ENCODE data around the gene LPCAT2. TPM values are rescaled to one million over a fixed set of nuclear protein-coding genes. Genes with fewer than 3 reads are reported as not detected.
A peak's percentile ranks its signal among the peaks of the same experiment; 100 is the strongest.

Gene LPCAT2
- total and polyA plus RNA-seq, 2 donors (not counting 1 experiment from before 2014, with no cell fraction given): 10.2 to 17.8 TPM

GRCh38 chr16:55532227-55532626 is 23.4 kb downstream of the LPCAT2 start:
- peak in 1 of 2 donors; percentile 33 for DNase-seq (ENCODE audit: low read depth in 2 of 2)
- H3K4me3 ChIP-seq (replicated peaks in 1 of 4; ENCODE audit: control extremely low read depth in 1 of 4, insufficient read depth in 1 of 4, low read depth in 3 of 4, low read length in 4 of 4): no peak overlapping the region

GRCh38 chr16:55534756-55535155 is 25.9 kb downstream of the LPCAT2 start:
- no peaks in the 10 kb centered on the region for H3K36me3 ChIP-seq (ENCODE audit: control insufficient read depth, insufficient read depth, low read length)
- H2AFZ ChIP-seq (ENCODE audit: low read length): no peak overlapping the region
- H3K4me2 ChIP-seq (ENCODE audit: extremely low read depth, insufficient read depth, low read length): no peak overlapping the region
- H3K4me3 ChIP-seq (replicated peaks in 1 of 4; ENCODE audit: control extremely low read depth in 1 of 4, insufficient read depth in 1 of 4, low read depth in 3 of 4, low read length in 4 of 4): no peak overlapping the region
- no peak for DNase-seq (ENCODE audit: low read depth in 2 of 2)
- TF ChIP-seq EZH2 (IDR thresholded peaks at IDR 0.05; ENCODE audit: low read length, missing control alignments): no peak
- TF ChIP-seq CTCF (conservative IDR thresholded peaks at IDR 0.05 in 1 of 2, IDR thresholded peaks at IDR 0.05 in 1 of 2; ENCODE audit: low read depth in 1 of 2, low read length in 2 of 2): no peak
- H4K20me1 ChIP-seq (ENCODE audit: control insufficient read depth, extremely low read depth, insufficient read depth, low read length): no peaks in the 10 kb centered on the region
- H3K9me3 ChIP-seq (ENCODE audit: control insufficient read depth, insufficient read depth, low read depth, low read length): no peaks in the 10 kb centered on the region
- H3K4me1 ChIP-seq (ENCODE audit: control insufficient read depth, extremely low read depth, insufficient read depth, low read length): no peaks in the 10 kb centered on the region
- H3K79me2 ChIP-seq (ENCODE audit: control insufficient read depth, insufficient read depth, low read length): no peaks in the 10 kb centered on the region
- no peaks in the 10 kb centered on the region for H3K27me3 ChIP-seq (ENCODE audit: control insufficient read depth, insufficient read depth, low read length)
- H3K27ac ChIP-seq (ENCODE audit: insufficient read depth, low read length): no peak overlapping the region
- H3K9ac ChIP-seq (ENCODE audit: insufficient read depth, low read length): no peak overlapping the region

More at GRCh38 chr16:55532227-55532626, 23.4 kb downstream of the LPCAT2 start:
- no peaks in the 10 kb centered on the region for H3K9me3 ChIP-seq (ENCODE audit: control insufficient read depth, insufficient read depth, low read depth, low read length)
- H3K27ac ChIP-seq (ENCODE audit: insufficient read depth, low read length): no peak overlapping the region
- no peaks in the 10 kb centered on the region for H3K4me1 ChIP-seq (ENCODE audit: control insufficient read depth, extremely low read depth, insufficient read depth, low read length)
- no peak overlapping the region for H2AFZ ChIP-seq (ENCODE audit: low read length)
- H3K79me2 ChIP-seq (ENCODE audit: control insufficient read depth, insufficient read depth, low read length): no peaks in the 10 kb centered on the region
- no peaks in the 10 kb centered on the region for H4K20me1 ChIP-seq (ENCODE audit: control insufficient read depth, extremely low read depth, insufficient read depth, low read length)
- no peak overlapping the region for H3K4me2 ChIP-seq (ENCODE audit: extremely low read depth, insufficient read depth, low read length)
- no peaks in the 10 kb centered on the region for H3K36me3 ChIP-seq (ENCODE audit: control insufficient read depth, insufficient read depth, low read length)
- TF ChIP-seq CTCF (conservative IDR thresholded peaks at IDR 0.05 in 1 of 2, IDR thresholded peaks at IDR 0.05 in 1 of 2; ENCODE audit: low read depth in 1 of 2, low read length in 2 of 2): no peak
- no peak for TF ChIP-seq EZH2 (IDR thresholded peaks at IDR 0.05; ENCODE audit: low read length, missing control alignments)
- H3K9ac ChIP-seq (ENCODE audit: insufficient read depth, low read length): no peak overlapping the region
- no peaks in the 10 kb centered on the region for H3K27me3 ChIP-seq (ENCODE audit: control insufficient read depth, insufficient read depth, low read length)

- Histone ChIP-seq H3K9me3 (ENCODE audit: control insufficient read depth, insufficient read depth, low read depth, low read length) (no peaks in the 10 kb centered on the region), H3K4me2 (ENCODE audit: extremely low read depth, insufficient read depth, low read length) (no peak overlapping the region), H2AFZ (ENCODE audit: low read length) (no peak overlapping the region), H3K36me3 (ENCODE audit: control insufficient read depth, insufficient read depth, low read length) (no peaks in the 10 kb centered on the region), H3K27ac (ENCODE audit: insufficient read depth, low read length) (no peak overlapping the region), H3K27me3 (ENCODE audit: control insufficient read depth, insufficient read depth, low read length) (no peaks in the 10 kb centered on the region), H3K4me3 (replicated peaks in 1 of 4; ENCODE audit: control extremely low read depth in 1 of 4, insufficient read depth in 1 of 4, low read depth in 3 of 4, low read length in 4 of 4) (no peak overlapping the region), H4K20me1 (ENCODE audit: control insufficient read depth, extremely low read depth, insufficient read depth, low read length) (no peaks in the 10 kb centered on the region), H3K9ac (ENCODE audit: insufficient read depth, low read length) (no peak overlapping the region), H3K4me1 (ENCODE audit: control insufficient read depth, extremely low read depth, insufficient read depth, low read length) (peaks cover 5% of the 10 kb centered on the region), H3K79me2 (ENCODE audit: control insufficient read depth, insufficient read depth, low read length) (no peaks in the 10 kb centered on the region)
- TF ChIP-seq EZH2 (IDR thresholded peaks at IDR 0.05; ENCODE audit: low read length, missing control alignments): no peak
- peak in 1 of 2 donors; percentile 59 for DNase-seq (ENCODE audit: low read depth in 2 of 2)
Observed at GRCh38 chr16:55539049-55539448, 30.2 kb downstream of the LPCAT2 start.

All from fibroblast of lung (primary cell).